ENCODE results near the gene MITF. TPM values are rescaled to one million over a fixed set of nuclear protein-coding genes. Genes with fewer than 3 reads are reported as not detected.

MITF gene
- polyA plus RNA-seq, 1 of the 3 experiments (the other 2 are of a cell fraction) = 1.7 TPM

- H3K4me2 ChIP-seq = no peak overlapping the region
- no peaks in the 10 kb centered on the region for H3K36me3 ChIP-seq (replicated peaks in 1 of 2; ENCODE audit: control insufficient read depth in 1 of 2, insufficient read depth in 2 of 2, low read length in 1 of 2)
- no peak for TF ChIP-seq REST (IDR thresholded peaks at IDR 0.05; ENCODE audit: low read depth, low read length)
- no peak for TF ChIP-seq CHD2 (IDR thresholded peaks at IDR 0.05; ENCODE audit: low read length, partially characterized antibody)
- TF ChIP-seq GATA2 (CRISPR knock-in tag; IDR thresholded peaks at IDR 0.05) = no peak
- TF ChIP-seq RXRA (IDR thresholded peaks at IDR 0.05; ENCODE audit: borderline replicate concordance, low read depth) = no peak
- TF ChIP-seq SIN3A (IDR thresholded peaks at IDR 0.05; ENCODE audit: borderline replicate concordance, low read depth, low read length) = no peak
- TF ChIP-seq EZH2phosphoT487 (IDR thresholded peaks at IDR 0.05; ENCODE audit: borderline replicate concordance, low read depth) = no peak
- no peak for TF ChIP-seq YY1 (IDR thresholded peaks at IDR 0.05; ENCODE audit: low read depth)
- TF ChIP-seq RCOR1 (IDR thresholded peaks at IDR 0.05; ENCODE audit: low read length) = no peak
- no peak for TF ChIP-seq EP300 (IDR thresholded peaks at IDR 0.05; ENCODE audit: borderline replicate concordance in 1 of 2, low read depth in 1 of 2, low read length in 1 of 2)
- no peak for TF ChIP-seq CTCF (IDR thresholded peaks at IDR 0.05)
- TF ChIP-seq USF1 (IDR thresholded peaks at IDR 0.05; ENCODE audit: borderline replicate concordance, low read depth) = no peak
- TF ChIP-seq RAD21 (IDR thresholded peaks at IDR 0.05; ENCODE audit: low read length) = no peak
- TF ChIP-seq TCF12 (IDR thresholded peaks at IDR 0.05) = no peak
- TF ChIP-seq FOSL2 (IDR thresholded peaks at IDR 0.05; ENCODE audit: borderline replicate concordance, low read depth) = no peak
- no peak for TF ChIP-seq ELF1 (IDR thresholded peaks at IDR 0.05)
- TF ChIP-seq NRF1 (IDR thresholded peaks at IDR 0.05; ENCODE audit: low read depth, low read length) = no peak
- no peak for TF ChIP-seq FOXJ3 (CRISPR knock-in tag; IDR thresholded peaks at IDR 0.05)
- H3K27me3 ChIP-seq (ENCODE audit: insufficient read depth) = no peaks in the 10 kb centered on the region
- no peak overlapping the region for H3K27ac ChIP-seq (ENCODE audit: low read depth in 2 of 2, low read length in 1 of 2)
- no peaks in the 10 kb centered on the region for H4K20me1 ChIP-seq (ENCODE audit: insufficient read depth)
- no peak overlapping the region for H3K9ac ChIP-seq
- H2AFZ ChIP-seq (ENCODE audit: low read depth) = no peak overlapping the region
- H3K9me2 ChIP-seq = no peaks in the 10 kb centered on the region
- no peak for DNase-seq
- H3K79me2 ChIP-seq (ENCODE audit: insufficient read depth) = no peaks in the 10 kb centered on the region
- no peak overlapping the region for H3K4me3 ChIP-seq (ENCODE audit: low read depth in 2 of 2, low read length in 1 of 2)
- H3K4me1 ChIP-seq (ENCODE audit: control insufficient read depth in 1 of 2, insufficient read depth in 2 of 2, low read depth in 1 of 2, low read length in 1 of 2) = peaks cover 0 to 2% of the 10 kb centered on the region in 2 experiments; a peak in 1 of 4 replicates
- no peaks in the 10 kb centered on the region for H3K9me3 ChIP-seq
- ChIA-PET POLR2A (no interaction called here), CTCF (interaction anchor here (1.4 kb wide), 1 partner anchor 10 kb away, joined by 5 read pairs; no protein-coding TSS in a partner anchor)
- 93% methylated on average over 9 of the region's 9 CpGs for WGBS (ENCODE audit: low lambda C conversion rate)
- no peaks in the 10 kb centered on the region for H3F3A ChIP-seq (replicated peaks; ENCODE audit: insufficient read depth)
These were observed 136.8 kb downstream of the MITF start for GRCh38 chr3:69876073-69876472.
